Measurements from ENCODE around the gene STUM.

DNA sequence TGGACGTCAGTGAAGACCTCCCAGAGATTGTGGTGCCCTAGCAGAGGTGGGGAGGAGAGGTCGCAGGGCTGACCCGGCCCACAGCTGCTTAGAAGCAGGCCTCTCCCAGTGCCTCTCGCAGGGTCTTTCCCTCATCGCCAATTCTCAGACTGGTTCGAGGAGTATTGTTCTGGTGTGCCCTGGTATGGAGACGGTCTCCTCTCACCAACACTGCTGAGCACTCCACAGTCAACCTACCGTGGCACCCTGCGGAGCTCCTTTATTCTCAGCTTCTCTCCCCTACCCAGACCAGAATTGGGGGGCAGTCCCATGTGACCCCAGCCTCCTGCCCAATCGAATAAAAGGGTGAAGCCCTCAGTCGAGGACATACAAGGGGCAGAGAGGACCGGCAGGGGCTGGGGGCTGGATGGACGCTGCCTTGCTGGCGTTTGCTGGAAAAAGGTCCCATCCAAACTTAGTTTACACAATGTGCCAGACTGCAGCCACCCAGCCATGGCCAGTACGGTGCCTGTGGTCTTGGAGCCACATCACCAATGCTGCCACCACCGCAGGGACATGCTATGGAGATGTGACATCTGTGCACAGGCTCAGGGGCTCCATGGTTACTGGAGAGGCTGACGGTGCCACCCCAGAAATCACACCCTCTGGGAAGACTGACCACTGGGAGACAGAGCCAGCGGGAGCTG lies 80.8 kb downstream of the STUM start:
- no peak for TF ChIP-seq EZH2 (IDR thresholded peaks at IDR 0.05; ENCODE audit: low read length, missing control alignments)
- no peak for TF ChIP-seq CTCF (conservative IDR thresholded peaks at IDR 0.05 in 1 of 2, IDR thresholded peaks at IDR 0.05 in 1 of 2; ENCODE audit: low read depth in 1 of 2, low read length in 2 of 2)

Data from fibroblast of lung (primary cell).